ENCODE data around the gene TAX1BP3.
A peak's percentile ranks its signal among the peaks of the same experiment; 100 is the strongest.
"Not testable (repeated sequence)": the region's sequence is repeated elsewhere in the genome, so short reads cannot be mapped to it uniquely, and the experiment has no call there.

TAX1BP3 gene

GRCh38 chr17:3668279-3669084 is at the start of gene TAX1BP3, which contains the start of gene EMC6:
TAX1BP3 (minus strand) TSS chr17:3668578; CDS start chr17:3668526, 52 bp downstream.
EMC6 (plus strand) TSS chr17:3668812; CDS start chr17:3669147, 335 bp downstream.
- peak; percentile 98 for DNase-seq

DNA sequence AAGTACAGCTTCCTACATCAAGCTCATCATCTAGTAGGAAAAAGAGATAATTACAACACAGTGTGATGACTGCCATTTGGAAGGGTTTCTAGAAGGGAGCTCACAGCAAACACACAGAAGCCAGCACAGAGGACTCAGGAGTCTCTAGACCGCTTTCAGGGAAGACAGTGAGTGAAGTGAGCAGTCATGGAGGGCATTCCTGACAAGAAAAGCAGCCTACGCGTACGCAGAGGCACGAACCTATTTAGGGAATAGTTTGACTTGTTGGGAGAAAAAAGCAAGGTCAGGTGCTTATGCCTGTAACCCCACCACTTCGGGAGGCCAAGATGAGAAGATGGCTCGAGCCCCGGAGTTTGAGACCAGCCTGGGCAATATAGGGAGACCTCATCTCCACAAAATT is 46.9 kb upstream of the TAX1BP3 start:
- no peak for DNase-seq

GRCh38 chr17:3712811-3713463 is 44.6 kb upstream of the TAX1BP3 start:
- no peak for DNase-seq

DNA sequence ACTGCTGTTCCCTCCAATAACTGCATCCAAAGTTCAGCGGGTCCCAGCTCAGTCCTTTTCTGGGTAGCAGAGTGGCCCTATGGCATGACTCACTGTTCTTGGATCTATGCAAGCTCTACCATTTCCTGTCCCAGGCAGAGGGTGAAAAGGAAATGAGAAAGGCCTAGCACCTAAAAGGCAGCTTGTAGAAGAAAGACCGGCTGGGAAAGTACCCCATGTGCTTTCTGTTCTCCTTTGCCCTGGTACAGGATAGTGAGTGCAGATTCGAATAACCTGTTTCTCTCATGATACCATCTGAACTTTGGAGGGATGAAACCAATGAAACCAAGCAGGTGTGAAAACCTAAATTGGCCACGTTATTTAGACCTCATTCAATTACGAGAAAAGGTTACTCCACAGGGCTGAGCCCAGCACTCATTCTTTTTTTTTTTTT is 42.6 kb upstream of the TAX1BP3 start:
- DNase-seq = no peak

GRCh38 chr17:3708366-3708765 is 40.0 kb upstream of the TAX1BP3 start:
- DNase-seq = no peak

- DNase-seq = not testable (repeated sequence)
Measured at GRCh38 chr17:3705718-3705984, 37.3 kb upstream of the TAX1BP3 start.

DNA sequence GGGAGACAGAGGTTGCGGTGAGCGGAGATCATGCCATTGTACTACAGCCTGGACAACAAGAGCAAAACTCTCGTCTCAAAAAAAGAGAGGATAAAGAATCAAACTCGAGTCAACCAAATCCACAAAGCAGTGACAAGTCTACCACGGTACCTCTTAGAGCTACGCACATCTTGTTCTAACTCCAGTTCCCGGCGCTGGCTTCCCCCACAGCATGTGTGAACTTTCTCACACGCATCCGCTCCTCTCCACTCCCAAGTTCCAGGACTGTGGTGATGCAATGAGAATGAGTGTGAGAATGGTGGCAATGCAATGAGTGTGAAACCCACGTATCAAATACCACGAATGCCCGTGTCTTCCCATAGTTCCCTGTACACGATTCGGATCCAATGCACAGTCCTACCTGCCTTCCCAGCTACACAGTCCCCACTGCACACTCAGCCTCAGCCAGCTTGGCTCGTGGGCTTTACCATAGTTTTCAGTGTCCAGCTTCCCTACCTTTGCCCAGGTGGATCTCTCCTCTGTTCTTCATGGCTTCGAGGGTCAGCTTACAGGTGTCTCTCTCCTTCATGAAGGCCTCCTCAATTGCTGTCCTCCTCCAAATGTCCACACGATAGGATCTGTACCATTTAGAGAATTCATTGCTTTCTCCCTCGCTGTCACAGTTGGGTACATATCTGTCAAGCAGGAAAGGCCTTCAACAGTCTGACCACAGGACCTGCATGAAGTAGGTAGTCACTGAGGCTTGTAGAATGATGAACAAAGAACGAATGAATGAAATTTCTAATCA is 36.7 kb upstream of the TAX1BP3 start:
- no peak for DNase-seq

- not testable (repeated sequence) for DNase-seq
Measured at GRCh38 chr17:3702041-3702539, 33.7 kb upstream of the TAX1BP3 start.

DNA sequence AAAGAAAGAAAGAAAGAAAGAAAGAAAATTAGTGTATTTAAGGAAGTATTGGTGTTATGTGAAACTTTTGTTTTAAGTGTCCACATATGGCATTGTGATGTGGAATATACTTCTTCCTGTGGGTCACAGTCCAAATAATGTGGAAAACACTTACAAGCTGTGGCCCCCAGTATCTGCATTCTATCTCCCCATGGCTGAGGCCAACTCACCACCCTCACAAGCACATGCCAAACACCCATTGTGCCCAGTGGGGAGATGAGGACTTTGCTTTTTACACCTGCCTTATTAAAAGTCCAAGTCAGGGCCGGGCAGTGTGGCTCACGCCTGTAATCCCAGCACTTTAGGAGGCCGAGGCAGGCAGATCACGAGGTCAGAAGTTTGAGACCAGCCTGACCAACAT is 31.6 kb upstream of the TAX1BP3 start:
- DNase-seq = no peak

- no peak for DNase-seq
Measured at GRCh38 chr17:3698139-3698538, 29.8 kb upstream of the TAX1BP3 start.

GRCh38 chr17:3697103-3697476 is 28.7 kb upstream of the TAX1BP3 start:
- DNase-seq = no peak

GRCh38 chr17:3695723-3696411 is 27.5 kb upstream of the TAX1BP3 start, which contains the start of gene P2RX5:
P2RX5 (minus strand) TSS chr17:3696155; CDS start chr17:3696005, 150 bp downstream.
- DNase-seq = peak; percentile 50

GRCh38 chr17:3695129-3695722 is 26.8 kb upstream of the TAX1BP3 start:
- peak; percentile 82 for DNase-seq

GRCh38 chr17:3693829-3694231 is 25.5 kb upstream of the TAX1BP3 start:
- no peak for DNase-seq

DNA sequence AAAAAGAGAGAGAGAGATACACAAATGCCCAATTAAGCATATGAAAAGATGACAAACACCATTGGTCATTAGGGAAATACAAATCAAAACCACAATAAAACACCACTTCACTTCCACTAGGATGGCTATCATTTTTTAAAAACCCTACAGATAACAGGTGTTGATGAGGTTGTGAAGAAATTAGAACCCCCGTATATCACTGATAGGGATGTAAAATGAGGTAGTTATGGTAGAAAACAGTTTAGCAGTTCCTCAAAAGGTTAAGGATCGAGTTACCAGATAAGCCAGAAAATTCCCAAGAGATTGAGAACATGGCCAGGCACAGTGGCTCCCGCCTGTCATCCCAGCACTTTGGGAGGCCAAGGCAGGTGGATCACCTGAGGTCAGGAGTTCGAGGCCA is 24.8 kb upstream of the TAX1BP3 start:
- no peak for DNase-seq

- DNase-seq = no peak
Measured at GRCh38 chr17:3692346-3692745, 24.0 kb upstream of the TAX1BP3 start.

GRCh38 chr17:3691617-3692067 is 23.3 kb upstream of the TAX1BP3 start:
- DNase-seq = no peak

GRCh38 chr17:3690094-3690715 is 21.8 kb upstream of the TAX1BP3 start:
- DNase-seq = no peak

DNA sequence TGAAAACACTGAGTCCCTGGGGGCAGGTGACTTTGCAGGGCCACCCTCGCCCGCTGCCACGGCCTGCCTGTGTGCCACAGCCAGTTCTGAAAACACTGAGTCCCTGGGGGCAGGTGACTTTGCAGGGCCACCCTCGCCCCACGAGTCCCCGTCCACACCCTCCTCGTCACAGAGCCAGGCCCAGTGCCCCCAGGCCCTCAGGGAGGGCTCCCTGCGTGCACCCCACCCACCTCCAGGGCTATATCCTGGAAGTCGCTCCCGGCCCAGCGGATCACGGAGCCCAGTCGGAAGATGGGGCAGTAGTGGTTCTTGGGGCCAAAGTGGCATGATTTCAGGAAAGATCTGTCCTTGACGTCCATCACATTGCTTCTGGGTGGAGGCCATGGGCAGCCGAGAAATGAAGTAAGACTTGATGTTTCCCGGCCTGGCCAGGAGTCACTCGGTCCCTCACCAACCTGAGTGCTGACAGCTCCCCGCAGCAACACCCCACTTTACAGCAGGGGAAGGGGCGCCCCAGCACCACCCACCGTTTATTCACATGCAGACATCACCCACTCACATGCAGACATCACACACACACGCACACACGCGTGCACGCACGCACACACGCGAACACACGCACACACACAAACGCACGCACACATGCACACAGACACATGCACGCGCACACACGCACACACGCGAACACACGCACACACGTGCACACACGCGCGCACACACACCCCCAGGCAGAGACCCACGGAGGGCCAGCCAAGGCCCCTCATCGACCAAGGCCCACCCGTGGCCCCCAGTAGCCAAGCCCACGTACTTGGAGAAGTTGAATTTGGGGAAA is 21.1 kb upstream of the TAX1BP3 start:
- DNase-seq = no peak

DNA sequence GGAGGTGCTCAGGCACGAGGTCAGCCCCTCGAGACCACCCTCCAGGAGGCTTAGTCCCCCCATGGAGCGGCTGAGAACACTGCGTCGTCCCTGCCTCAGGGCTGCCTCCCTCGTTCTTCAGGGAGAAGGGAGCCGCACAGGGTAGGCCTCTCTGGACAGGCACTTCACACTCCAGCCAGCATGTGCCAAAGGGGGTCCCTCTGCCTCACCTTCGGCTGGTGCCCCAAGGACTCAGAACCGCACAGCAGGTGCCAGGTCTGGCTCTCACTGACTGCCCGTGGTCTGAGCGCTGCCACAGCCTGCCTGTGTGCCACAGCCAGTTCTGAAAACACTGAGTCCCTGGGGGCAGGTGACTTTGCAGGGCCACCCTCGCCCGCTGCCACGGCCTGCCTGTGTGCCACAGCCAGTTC is 20.5 kb upstream of the TAX1BP3 start:
- no peak for DNase-seq

- DNase-seq = no peak
Measured at GRCh38 chr17:3688027-3688553, 19.7 kb upstream of the TAX1BP3 start.
